Vagina (tissue), 2 donors: Measurements from ENCODE around the gene SCAPER.

ENCODE experiments used
- POLR2A ChIP-seq, 2 donors: fragments of 450-650 bp; IDR thresholded peaks; one replicate each; pipeline ENCODE4 v1.6.1; 2017; ENCODE audit warnings: antibody characterized with exemption in 2 of 2, mild to moderate bottlenecking in 2 of 2, moderate library complexity in 2 of 2
- TF ChIP-seq, protein P1 (sequence below), 3 experiments: fragments of 450-650 bp in 2 of 3; fragments of 200-600 bp in 1 of 3; sonication (generic) in 1 of 3; IDR thresholded peaks; one replicate each; pipeline ENCODE4 v1.5.1; 2017 to 2019; ENCODE audit warnings: antibody characterized with exemption in 3 of 3, mild to moderate bottlenecking in 2 of 3, moderate library complexity in 2 of 3

DNA sequence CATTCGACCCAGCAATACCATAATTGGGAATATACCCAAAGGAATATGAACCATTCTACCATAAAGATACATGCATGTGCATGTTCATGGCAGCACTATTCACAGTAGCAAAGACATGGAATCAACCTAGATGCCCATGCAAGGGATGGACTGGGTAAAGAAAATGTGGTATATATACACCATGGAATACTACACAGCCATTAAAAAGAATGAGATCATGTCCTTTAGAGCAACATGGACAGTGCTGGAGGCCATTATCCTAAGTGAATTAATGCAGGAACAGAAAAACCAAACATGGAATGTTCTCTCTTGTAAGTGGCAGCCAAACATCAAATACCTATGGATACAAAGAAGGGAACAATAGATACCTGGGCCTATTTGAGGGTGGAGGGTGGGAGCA lies 601.2 kb downstream of the SCAPER start:
- TF ChIP-seq, protein P1, sequence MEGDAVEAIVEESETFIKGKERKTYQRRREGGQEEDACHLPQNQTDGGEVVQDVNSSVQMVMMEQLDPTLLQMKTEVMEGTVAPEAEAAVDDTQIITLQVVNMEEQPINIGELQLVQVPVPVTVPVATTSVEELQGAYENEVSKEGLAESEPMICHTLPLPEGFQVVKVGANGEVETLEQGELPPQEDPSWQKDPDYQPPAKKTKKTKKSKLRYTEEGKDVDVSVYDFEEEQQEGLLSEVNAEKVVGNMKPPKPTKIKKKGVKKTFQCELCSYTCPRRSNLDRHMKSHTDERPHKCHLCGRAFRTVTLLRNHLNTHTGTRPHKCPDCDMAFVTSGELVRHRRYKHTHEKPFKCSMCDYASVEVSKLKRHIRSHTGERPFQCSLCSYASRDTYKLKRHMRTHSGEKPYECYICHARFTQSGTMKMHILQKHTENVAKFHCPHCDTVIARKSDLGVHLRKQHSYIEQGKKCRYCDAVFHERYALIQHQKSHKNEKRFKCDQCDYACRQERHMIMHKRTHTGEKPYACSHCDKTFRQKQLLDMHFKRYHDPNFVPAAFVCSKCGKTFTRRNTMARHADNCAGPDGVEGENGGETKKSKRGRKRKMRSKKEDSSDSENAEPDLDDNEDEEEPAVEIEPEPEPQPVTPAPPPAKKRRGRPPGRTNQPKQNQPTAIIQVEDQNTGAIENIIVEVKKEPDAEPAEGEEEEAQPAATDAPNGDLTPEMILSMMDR (IDR thresholded peaks at IDR 0.05), result no peak
- no peak for TF ChIP-seq POLR2A (IDR thresholded peaks at IDR 0.05)
